ENCODE results near the gene SIL1.

The SIL1 gene

DNA sequence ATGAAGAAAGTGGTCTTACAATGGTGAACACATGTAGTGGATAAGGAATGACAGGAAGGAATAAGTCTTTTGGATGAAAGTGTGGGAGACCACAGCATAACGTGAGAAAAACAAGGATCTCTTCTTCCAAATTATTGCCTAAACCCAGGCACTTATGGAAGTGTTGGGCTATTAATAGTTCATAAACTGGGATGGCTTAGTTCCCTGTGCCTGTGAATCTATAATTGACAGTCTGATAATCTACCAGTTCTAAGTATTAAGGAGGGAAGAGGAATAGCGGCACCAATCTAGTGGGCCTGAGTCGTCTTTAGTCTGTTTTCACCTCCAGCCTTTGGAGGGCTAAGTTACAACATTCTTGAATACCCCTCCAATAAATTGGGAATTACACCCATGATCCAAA is 283.8 kb downstream of the SIL1 start:
- no peak for DNase-seq (ENCODE audit: low read depth)

DNA sequence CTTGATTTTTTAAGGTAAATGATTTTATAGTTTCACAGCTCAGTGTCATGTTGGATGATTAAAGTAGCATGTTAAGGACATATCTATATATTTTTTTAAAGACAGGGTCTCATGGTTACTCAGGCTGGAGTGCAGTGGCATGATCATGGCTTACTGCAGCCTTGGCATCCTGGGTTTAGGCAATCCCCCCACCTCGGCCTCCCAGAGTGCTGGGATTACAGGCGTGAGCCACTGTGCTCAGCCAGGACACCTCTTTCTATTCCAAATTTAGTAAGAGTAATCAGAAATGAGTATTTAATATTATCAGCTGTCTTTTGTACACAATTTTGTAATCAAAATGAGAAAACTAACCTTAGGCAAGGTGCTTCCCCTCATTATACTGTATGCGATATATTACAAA is 284.4 kb downstream of the SIL1 start:
- DNase-seq (ENCODE audit: low read depth) = no peak

DNA sequence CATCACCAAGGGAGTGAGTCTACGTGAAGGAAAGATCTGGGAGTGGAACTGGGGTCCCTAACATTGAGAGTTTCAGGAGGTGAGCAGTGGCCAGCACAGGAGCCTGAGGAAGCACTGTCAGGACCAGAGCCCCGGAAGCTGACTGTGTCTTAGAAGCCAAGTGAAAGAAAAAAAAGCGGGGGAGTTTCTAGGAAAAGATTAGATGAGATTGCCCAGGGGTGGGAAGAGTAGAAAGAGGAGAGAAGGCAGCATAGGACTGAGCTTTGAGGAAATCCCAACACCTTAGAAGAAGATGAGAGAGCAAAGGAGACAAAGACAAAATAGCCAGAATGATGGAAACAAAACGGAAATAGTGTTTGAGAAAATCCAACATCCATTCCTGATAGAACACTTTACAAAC is 286.1 kb downstream of the SIL1 start:
- DNase-seq (ENCODE audit: low read depth) = no peak

DNA sequence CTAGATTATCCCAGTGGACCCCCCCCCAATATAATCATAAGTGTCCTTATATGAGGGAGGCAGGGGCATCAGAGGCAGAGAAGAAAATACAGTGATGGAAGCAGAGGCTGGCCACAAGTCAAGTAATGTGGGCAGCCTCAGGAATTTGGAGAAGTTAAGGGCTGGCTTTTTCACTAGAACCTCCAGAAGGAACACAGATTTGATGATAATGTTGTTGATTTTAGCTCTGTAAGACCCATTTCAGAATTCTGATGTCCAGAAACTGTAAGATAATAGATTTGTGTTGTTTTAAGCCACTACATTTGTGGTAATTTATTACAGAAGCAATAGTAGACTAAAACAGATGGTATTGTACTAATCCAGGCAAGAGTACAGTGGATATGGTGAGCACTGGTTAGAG is 286.7 kb downstream of the SIL1 start:
- peak; percentile 11 for DNase-seq (ENCODE audit: low read depth)

DNA sequence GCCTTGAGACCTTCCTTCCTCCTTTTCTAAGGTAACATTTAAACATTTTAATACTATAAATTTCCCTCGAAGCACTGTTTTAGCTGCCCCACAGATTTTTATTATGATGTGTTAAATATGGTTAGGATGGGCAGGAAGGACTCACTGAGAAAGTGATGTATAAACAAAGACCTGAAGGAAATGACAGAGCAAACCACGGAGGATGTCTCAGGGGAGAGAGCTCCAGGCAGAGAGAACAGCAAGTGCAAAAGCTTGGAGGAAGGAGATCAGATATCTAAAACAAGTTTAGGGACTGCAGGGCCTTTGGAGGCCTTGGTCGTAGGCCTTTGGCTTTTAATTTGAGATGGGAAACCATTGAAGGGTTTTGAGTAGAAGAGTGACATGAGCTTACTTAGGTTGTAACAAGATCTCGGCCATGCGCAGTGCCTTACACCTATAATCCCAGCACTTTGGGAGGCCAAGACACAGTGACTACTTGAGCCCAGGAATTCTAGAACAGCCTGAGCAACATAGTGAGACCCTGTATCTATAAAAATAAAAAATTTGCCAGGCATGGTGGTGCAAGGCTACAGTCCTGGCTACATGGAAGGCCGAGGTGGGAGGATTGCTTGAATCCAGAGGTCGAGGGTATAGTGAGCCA is 287.5 kb downstream of the SIL1 start:
- DNase-seq (ENCODE audit: low read depth) = no peak

DNA sequence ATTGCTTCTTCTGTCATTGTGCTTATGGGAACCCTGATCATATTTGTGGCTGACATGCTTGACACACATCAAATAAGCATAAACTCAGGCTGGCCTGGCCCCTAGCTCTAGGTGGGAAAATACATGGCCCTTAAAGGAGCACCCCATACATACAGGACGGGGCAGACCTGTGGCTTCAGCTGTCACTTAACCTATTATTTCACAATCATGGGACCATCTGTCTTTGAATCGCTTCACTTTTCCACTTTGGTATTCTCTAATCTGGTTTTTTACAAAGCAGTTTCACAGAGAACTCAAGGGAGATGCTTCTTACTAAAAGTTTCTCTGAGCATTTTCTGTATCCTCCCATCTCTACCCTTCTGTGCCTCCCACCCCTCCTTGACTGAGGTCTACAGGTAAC is 288.4 kb downstream of the SIL1 start:
- DNase-seq (ENCODE audit: low read depth) = no peak

DNA sequence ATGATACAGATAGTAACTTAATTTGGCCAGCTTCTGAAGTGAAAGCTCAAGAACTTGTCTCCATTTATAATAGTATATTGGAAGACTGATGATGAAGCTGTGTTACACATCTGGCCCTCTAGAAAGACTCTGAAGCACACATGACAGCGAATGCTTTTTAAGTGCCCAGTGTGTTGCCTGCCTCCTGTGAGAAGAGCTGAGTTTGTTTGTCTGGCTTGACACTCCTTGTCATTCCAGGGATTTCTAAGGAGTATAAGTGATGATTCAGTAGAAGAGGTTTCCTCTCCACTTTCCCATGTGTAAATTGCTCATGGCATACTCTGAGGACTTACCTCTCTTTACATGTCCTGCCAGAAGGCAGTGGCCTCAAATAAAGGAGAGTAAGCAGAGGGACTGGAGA is 292.6 kb downstream of the SIL1 start:
- DNase-seq (ENCODE audit: low read depth) = no peak

DNA sequence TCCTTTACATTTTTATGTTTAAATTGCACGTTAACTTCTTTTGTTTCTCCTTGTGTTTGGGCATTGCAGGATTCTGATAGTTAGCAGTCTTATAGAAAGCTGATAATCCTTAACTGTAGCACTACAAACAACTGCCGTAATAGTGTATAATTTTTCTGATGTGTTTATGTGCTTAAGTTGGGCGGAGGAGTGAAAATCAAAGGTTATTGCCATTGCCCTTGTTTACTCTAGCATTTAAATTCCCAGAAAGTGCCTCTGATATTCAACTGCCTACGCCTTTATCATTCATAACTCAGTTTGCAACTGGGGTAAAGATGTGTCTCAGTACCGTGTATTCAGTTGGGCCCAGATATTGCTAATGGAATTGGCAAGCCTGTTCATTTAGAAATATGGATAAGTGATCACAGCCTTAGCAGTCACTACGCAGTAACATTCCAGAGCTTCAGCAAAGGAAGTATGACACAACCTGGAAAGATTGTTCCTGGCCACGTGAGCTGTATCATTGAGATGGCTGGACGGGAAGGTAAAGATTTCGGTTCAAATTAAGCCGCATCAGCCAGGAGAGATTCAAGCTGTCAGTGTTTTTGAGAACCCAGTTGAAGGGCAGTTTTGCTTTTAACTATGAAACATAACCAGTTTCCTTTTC is 294.9 kb downstream of the SIL1 start:
- no peak for DNase-seq (ENCODE audit: low read depth)

DNA sequence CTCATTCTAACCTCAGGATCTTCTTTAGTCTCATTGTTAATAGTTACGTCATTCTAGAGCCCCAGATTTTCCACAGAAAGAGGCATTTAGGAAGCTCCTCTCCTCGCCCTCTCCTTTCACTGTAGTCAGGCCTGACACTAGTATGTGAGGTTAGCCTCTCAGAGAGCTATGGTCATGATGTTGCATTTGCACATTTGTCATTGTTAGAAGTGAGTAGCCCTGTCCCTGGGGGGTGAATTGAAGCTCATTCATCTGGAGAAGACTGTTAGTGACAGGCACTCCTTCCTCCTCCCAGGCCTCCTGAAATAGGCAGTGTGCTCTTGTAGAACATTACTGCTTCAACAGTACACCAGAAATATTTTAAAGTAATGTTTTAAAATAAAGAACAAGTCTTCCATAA is 296.5 kb downstream of the SIL1 start:
- no peak for DNase-seq (ENCODE audit: low read depth)

DNA sequence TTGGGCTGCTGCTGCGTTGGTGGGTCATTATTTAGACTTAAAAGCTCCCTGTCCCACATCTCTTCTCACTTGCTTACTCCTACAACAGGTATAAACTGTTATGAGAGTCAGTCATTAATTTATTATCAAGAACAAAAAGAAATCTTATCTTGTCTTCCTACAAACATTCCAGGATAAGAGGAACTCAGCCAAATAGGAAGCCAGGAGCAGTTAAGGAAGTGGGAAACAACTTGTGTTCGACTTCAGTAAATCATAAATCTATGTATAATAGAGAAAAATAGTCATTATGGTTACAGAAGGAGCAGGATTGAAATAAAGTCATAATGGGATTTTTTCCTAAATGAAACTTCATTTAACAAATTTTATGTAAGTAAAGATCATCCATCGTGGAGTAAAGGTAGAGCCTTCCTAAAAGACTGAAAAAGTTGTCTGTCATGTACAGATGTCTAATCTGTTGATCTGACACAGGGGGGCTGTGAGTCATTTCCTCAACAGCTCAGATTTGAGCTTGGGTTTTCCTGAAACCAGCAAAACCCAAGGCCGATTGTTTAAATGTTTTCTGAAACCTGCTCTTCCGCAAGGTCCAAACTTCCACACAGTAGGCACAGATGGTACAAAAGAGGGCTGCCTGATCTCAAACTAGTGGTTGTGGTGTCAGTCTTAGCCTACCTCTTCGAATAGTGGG is 297.7 kb downstream of the SIL1 start:
- DNase-seq (ENCODE audit: low read depth) = no peak

DNA sequence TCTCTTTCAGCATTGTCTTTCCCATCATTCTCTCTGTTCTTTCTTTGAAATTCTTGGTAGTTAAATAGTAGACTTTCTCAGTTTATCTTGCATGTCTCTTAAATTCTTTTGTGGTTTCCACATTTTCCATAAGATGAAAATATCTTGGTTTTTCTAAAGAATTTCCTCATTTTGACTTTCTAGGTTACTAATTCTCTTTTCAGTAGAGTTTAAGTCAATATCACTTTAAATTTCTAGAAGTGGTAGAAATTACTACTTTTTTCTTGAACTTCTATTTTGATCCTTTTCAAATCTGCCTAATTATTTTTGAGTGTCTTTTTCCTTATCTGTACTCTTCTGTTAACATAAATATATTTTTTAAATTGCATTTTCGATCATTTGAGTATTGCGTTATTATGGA is 299.4 kb downstream of the SIL1 start:
- no peak for DNase-seq (ENCODE audit: low read depth)

DNA sequence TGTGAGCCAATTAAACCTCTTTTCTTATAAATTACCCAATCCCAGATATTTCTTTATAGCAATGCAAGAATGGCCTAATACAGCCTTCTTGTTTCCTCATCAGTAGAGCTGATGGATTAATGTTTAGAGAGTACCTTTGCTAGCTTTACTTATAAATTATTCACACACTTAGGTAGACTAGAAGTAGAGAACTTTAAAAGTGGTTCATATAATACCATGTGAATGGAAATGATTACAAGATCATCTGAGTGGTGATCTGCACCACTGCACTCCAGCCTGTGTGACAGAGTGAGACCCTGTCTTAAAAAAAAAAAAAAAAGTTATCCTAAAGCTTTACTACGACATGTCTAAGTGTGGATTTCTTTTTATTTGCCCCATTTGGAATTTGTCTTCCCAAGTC is 299.9 kb downstream of the SIL1 start:
- DNase-seq (ENCODE audit: low read depth) = no peak
